NK-92 (cell line): ENCODE measurements around the gene BHLHA9.
"Not testable (repeated sequence)": the region's sequence is repeated elsewhere in the genome, so short reads cannot be mapped to it uniquely, and the experiment has no call there.

ENCODE experiments used
- DNase-seq: peaks from one replicate; lab custom pipeline; 2025; ENCODE audit not compliant: unreplicated experiment; lab: John Stamatoyannopoulos, UW

The BHLHA9 gene

DNA sequence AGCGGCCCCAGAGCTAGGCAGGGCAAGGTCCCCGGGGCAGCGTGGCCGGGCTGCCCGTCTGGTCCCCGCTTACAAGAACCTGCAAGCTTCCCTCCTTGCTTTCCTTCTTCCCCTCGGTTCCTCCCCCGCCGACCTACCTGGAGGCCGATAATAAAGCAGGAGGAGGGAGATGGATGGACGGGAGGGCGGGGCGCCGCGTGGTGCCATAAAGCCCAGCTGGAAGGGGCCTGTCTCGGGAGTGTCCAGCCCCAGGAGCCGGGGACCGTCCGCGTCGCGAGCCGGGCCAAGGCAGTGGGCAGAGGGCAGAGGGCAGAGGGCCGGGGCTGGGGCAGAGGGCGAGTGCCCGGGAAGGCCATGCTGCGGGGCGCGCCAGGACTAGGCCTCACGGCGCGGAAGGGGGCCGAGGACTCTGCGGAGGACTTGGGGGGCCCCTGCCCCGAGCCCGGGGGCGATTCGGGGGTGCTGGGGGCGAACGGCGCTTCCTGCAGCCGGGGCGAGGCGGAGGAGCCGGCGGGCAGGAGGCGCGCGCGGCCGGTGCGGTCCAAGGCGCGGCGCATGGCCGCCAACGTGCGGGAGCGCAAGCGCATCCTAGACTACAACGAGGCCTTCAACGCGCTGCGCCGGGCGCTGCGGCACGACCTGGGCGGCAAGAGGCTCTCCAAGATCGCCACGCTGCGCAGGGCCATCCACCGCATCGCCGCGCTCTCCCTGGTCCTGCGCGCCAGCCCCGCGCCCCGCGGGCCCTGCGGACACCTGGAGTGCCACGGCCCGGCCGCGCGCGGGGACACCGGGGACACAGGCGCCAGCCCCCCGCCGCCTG is at the start of gene BHLHA9:
BHLHA9 (plus strand) TSS at position 235 of the 820 bp plus-strand sequence; CDS start at position 355, 120 bp downstream.
- no peak for DNase-seq

DNA sequence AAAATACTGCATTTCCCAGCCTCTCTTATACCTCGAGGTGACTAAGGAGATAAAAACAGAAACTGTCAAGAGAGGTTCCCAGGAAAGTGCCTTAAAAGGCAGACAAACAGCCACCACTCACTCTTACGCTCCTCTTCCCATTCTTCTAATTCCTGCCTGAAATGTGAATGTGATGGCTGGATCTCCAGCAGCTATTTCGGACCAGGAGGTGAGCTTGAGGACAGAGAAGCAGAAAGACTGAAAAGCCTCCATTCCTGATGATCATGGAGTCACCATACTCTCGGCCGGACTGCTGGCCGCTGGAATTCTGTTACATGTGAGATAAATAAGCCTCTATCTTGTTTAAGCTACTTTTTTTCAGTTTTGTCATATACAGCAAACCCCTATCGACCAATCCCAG is 49.0 kb upstream of the BHLHA9 start:
- DNase-seq: no peak

DNA sequence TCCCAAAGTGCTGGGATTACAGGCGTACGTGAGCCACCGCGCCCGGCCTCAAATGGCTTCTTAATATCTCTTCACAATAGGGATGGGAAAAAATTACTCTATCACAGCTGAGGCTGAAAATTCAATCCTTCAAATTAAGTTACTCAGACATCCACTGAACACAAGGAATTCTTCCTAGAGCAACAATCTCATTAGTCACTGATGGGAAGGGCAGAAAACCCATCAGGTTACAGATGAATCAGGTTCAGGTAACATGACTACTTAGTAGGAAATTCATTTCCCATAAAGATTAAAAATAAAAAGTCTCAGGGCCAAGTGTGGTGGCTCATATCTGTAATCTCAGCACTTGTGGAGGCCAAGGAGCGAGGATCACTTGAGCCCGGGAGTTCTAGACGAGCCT is 47.9 kb upstream of the BHLHA9 start:
- DNase-seq: no peak

DNA sequence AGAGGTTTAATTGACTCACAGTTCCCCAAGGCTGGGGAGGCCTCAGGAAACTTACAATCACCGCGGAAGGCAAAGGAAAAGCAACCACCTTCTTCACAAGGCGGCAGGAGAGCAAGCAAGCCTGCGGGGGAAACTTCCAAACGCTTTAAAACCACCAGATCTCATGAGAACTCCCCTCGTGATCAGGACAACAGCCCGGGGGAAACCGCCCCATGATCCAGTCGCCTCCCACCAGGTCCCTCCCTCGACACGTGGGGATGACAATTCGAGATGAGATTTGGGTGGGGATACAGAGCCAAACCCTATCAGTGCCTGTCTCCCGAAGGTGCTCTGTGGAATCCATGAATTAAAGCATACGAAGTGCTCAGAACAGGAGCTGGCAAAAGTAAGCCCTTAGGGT is 46.6 kb upstream of the BHLHA9 start:
- DNase-seq: no peak

DNA sequence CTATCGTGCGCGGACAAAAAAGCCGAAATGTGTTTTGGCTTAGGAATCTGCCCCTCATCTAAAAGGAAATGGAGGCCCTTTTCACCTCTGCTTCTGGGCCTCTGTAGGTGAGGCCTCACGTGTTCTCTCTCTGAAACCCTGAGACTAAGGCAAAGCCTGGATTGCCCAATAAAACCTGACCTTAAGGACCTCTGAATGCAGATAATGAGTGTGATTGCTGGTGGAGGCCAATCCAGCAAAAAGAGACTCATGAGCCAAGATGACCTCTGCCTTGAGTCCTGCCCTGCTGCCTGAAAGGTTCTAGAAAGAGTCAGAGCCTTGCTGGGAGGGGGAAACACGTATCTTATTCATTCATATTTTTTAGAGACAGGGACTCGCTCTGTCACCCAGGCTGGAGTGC is 45.9 kb upstream of the BHLHA9 start:
- DNase-seq: no peak

DNA sequence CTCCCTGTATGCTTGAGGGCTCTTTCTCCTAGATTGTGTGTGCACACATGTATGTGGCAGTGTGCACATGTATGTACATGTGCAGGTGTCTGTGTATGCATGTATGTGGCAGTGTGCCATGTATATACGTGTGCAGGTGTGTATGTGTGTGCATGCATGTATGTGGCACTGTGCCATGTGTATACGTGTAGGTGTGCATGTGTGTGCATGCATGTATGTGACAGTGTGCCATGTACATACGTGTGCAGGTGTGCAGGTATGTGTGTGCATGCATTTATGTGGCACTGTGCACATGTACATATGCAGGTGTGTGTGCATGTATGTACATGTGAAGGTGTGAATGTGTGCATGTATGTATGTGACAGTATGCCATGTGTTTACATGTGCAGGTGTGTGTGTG is 43.9 kb upstream of the BHLHA9 start:
- DNase-seq: no peak

DNA sequence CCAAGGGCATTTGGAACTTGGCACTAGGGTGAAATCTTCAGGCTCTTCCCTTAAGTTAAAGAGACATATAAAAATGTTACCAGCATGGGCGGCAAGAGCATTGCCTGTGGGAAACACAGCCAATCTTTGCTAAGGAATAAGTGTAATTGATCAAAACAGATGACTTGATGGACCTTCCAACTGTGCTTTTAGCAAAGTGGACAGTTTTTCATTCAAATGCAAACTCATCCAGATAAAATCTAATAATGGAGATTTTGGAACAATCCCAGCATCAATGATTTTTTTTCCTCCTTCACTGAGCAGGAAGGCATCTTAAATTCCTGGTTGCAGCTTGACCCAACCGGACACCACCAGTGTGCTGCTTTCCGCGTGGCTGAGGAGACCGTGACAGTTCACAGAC is 42.9 kb upstream of the BHLHA9 start:
- DNase-seq: no peak

DNA sequence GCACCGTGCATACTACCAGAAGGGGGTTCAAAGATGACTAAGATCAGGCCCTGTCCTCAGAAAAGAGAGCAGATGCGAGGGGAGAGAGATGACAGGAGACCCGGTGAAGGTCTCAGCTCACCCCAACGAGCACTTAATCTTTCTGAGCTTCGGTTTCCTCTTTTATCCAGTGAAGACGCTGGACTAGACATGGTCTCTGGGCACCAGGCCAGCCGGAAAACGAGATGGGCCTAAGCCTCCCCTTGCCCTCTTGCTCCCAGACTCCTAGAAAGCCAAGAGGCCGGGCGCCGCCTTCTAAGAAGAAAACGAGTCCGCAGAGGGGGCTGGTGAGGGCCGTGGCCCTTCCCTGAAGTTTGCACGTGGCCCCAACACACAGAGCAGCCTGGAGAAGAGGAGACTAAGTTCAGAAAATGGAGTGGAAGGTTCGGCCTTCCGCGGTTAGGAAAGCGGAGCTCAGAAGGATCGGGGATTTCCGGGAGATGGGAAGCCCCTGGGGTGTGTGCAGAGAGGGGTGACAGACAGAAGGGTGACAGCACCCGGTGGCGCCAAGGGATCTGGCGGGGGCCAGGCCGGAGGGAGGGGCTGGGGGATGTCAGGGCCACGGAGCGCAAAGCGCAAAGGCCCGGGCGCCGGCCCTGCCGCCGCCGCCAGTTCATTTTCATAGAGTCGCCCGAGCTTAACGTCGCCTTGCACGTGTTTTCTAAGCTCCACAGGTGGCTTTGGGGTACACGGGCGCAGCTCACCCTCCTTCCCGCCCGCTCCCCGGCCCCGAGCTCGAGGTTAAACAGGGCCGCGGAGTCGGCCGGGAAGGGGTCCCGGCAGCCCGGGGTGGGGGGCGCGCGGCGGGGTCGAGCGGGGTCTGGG is 42.1 kb upstream of the BHLHA9 start:
- no peak for DNase-seq

DNA sequence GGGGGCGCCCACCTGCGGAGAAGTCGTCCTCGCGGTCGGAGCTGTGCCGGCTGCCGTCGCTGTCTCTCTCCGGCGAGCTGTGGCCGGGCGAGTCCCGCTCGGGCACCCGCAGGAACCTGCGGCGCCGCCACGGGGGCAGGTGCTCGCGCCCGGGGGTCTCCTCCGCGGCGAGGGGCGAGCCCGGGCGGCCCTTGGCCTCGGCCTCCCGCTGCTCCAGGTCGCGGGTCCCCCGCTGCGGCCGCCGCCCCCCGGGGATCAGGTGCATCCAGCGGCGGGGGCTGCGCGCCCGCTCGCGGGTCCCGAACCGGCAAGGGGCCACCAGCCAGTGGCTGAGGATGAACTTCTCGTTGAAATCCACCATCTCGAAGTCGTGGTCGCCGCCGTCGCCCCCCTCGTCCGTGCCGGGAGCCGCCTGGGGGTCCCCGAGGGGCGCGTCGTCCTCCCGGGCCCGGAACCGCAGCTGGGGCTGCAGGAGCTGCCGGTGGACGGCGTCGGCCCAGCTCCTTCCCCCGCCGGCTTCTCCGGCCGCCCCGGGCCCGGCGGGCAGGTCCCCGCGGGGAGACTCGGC is 41.4 kb upstream of the BHLHA9 start:
- DNase-seq: no peak

DNA sequence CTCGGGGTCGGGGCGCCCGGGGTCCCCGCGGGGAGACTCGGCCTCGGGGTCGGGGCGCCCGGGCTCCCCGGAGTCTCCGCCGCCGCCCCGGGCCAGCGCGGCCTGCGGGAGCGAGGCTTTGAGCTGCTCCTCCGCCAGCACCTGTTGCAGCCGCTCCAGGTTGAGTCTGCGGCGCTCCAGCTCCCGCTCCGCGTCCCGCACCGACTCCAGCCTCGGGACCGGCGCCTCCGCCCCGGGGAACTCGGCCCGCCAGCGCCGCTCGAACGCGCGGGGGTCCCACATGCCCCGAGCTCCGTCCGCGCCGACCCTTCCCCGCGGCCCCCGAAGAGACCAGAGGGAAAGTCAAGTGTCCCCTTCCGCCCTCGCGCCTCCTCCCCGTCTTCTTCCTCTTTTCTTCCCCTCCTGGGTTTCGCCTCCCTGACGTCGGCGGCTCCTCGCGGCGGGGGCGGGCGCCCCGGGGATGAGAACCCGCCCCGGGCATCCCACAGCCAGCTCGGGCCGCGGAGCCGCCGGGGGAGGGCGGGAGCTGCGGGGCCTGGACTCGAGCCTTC is 40.8 kb upstream of the BHLHA9 start:
- no peak for DNase-seq

DNA sequence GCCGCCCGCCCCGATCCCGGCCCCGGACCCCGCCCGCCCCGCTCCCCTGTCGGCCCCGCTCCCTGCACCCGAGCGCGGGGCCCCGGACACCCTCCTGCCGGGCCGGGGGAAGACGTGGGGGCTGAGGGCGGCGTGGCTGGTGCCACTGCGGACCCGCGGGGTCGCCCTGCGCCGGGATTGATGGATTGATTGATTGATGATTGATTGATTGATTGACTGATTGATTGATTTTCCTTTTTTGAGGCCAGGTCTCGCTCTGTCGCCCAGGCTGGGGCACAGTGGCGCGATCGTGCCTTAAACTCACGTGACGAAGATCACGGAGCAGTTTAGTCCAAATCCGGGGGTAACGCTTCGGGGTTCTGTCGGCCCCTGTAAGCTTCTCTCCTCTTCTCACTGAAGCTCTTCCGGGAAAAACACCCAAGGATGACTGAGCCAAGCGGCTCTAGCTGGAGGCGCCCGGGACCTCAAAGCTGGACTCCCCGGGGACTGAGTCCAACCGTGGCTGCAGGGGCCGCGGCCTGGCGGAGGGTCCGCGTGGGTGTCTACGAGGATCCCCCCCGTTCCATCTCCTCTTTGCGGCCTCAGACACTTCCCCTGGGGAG is 40.2 kb upstream of the BHLHA9 start:
- no peak for DNase-seq

DNA sequence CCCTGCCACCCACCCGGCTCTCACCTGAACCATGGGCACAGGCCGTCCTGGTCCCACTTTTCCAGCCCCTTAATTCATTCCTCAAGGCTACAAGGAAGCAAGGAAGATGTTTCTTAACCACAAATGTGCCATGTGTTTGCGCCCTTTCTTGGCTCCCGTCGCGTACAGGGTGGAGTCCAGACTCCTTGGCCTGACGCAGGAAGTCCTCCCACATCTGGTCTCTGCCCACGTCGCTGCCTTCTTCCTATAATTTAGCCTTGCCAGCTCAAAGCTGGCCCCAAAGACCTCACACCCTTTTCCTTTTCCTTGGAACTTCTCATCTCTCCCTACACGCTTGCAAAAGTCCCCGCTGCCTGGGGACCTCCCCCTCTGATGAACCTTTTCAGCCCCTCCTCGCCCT is 38.8 kb upstream of the BHLHA9 start:
- no peak for DNase-seq

DNA sequence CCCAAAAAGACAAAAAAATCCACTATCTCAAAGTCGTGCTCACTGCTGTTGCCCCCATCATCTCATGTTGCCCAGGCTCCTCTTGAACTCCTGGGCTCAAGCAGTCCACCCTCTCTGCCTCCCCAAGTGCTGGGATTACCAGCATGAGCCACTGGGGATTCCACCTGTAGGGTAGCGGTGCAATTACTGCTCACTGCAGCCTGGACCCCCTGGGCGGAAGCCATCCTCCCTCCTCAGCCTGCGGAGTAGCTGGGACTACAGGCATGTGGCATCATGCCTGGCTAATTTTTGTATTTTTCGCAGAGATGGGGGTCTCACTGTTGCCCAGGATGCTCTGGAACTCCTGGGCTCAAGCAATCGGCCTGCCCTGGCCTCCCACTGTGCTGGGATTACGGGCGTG is 37.9 kb upstream of the BHLHA9 start:
- no peak for DNase-seq

DNA sequence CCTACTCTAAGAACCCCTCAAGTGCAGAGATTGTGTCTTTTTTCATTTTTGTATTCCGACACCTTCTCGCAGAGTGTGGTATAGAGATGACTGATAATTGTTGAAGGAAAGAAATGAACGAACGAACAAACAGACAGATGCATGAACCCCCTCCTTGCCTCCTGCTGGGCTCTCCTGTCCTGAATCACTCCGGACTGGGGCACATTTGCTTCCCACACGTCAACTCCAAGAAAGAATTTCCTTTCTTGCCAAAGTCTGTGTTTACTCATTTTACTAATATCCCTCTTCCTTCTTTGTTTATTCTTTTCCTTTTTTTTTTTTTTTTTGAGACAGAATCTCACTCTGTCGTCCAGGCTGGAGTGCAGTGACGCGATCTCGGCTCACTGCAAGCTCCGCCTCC is 37.5 kb upstream of the BHLHA9 start:
- DNase-seq: no peak

DNA sequence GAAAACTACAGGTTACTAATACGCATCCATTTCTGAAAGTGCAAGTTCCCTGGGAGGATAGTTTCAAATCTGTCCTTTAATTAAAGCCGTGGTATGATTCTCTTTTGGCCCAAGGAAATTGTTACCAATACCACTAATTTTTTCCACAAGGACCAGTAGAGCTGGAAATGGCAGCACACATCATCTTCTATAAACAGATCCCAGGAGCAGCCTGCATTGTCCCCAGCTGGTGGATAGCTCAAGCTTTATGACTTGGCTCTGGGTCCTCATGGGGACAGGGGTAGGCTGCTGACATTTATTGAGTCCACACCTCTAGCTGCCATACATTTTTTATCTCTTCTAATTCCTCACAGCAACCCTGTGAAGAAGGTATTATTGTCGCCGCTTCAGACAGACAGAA is 35.8 kb upstream of the BHLHA9 start:
- DNase-seq: no peak

DNA sequence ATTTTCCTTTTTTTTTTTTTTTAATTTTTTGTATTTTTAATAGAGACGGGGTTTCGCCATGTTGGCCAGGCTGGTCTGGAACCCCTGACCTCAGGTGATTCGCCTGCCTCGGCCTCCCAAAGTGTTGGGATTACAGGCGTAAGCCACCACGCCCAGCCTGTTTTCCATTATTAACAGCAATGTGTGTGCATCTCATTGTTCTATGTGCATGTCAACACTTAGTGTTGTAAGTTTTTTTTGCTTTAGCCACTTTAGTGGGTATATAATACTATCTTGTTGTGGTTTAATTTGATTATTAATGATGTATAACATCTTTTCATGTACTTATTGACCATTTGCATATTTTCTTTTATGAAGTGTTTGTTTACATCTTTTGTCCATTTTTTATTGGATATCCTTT is 32.8 kb upstream of the BHLHA9 start:
- no peak for DNase-seq

DNA sequence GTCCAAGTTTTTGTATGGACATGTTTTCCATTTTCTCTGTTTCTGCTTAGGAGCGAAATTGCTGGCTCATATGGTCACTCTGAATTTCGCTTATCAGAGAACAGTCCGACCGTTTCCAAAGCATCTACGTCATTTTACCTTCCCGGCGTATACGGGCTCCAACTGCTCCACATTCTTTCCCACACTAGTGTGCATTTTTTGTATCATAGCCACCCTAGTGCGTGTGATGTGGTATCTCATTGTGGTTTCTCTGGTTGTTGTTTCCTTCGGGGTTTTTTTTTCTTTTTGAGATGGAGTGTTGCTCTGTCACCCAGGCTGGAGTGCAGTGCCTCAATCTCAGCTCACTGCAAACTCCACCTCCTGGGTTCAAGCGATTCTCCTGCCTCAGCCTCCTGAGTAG is 31.0 kb upstream of the BHLHA9 start:
- DNase-seq: no peak

DNA sequence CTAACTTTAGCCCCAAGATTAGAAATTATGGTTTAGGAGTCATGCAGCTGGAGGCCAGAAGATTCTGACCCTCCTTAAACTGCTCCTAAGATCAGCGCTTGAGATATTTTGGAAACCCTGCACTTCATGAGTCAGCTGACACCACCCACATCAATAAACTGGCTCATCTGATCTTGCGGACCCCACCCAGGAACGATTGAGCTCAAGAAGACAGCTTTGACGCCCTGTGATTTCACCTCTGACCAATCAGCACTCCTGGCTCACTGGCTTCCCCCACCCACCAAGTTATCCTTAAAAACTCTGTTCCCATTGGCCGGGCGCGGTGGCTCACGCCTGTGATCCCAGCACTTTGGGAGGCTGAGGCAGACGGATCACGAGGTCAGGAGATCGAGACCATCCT is 29.8 kb upstream of the BHLHA9 start:
- DNase-seq: not testable (repeated sequence)

DNA sequence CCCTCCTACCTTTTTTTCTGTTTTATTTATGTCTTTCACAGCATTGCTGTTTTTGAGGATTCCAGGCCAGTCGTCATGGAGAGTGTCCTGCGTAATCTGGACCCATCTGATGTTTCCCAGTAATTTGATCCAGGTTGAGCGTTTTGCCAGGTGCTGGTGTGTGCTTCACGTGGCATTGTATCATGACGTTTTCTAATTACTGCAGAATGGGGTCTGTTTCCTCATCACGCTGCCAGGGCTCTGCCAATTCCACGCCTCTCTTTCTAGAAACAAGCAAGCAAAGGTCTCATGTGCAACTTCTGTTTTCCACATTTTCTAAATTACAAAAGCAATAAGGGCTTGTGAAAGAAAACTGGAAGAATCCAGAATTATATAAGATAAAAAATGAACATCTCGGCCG is 28.3 kb upstream of the BHLHA9 start:
- no peak for DNase-seq

DNA sequence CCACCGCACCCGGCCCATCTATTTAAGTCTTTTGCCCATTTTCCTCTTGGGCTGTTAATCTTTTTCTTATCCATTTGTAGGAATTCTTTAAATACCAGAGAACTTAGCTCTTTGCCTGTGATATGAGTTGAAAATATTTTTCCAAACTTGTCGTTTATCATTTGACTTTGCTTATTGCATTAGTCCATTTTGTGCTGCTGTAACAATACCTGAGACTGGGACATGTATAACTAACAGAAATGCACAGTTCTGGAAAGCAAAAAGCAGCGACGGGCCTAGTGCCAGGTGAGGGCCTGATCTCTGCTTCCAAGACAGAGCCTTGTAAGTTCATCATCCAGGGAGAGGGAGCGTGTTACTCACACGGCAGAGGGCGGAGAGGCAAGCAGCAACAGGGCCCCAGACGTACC is 25.6 kb upstream of the BHLHA9 start:
- no peak for DNase-seq

DNA sequence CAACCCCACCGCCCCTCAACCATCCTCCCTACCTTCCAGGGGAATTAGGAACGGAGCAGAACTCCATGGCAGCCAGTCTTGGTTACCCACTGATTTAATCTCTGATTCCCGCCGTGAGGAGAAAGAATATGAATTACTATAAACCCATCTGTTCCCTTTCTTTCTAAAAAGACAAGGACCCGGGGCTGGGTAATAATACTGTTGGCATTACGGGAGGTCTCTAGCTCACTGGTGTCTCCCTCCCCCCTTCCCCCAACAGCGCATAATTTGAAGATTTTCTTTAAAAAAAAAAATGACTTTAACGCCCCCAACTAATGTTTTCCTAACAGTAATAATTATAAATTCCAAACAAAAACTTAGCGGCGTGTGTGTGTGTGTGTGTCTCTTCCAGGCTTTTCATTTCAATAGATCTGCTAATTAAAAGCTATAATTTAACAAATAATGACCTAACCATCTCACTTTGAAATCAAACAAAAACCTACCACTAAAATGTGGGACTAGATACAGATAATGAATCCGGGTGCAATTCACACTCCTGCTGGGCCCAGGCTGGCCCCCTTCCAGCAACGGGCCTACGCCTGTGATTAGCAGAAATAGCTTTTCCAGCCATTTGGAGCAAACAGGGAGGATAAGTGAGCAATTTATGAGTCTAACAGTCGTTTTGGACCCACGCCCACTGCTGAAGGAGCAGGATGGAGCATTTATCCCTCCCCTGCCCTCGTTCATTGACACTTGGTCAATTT is 18.2 kb upstream of the BHLHA9 start:
- DNase-seq: no peak
